Panc1 (cell line): ENCODE data around the gene FIGN. TPM values are rescaled to one million over a fixed set of nuclear protein-coding genes. Genes with fewer than 3 reads are reported as not detected.

ENCODE experiments used
- ATAC-seq: fragments of 200-7000 bp; cut with Tn5 transposase; 2 replicates; pipeline ENCODE4 v1.9.1; 2020; ENCODE audit warnings: mild to moderate bottlenecking, moderate library complexity
- BruUV-seq: library from RNA; stranded (reverse); fragments of 400-500 nt; replicated peaks from 2 replicates; lab custom pipeline; 2021; lab: Mats Ljungman, UMichigan
- CTCF ChIA-PET: fragments of 300-600 bp; sonication (Branson Sonifier 250); formaldehyde crosslinking; loops from one replicate; lab custom pipeline; 2022; ENCODE audit warnings: antibody characterized with exemption; lab: Charles Lee
- POLR2A ChIA-PET: fragments of 300-600 bp; sonication (Branson Sonifier 250); formaldehyde crosslinking; loops from one replicate; lab custom pipeline; 2022; ENCODE audit warnings: antibody characterized with exemption; lab: Charles Lee
- DNase-seq: peaks from one replicate; pipeline ENCODE4 v3.0.0-alpha.2; 2010; ENCODE audit warnings: low read depth, low spot score
- H3K27ac ChIP-seq: 2 replicates; pipeline ENCODE4 v1.5.1; 2011; ENCODE audit warnings: mild to moderate bottlenecking, low read length, inconsistent platforms
- H3K27me3 ChIP-seq: fragments of 200-500 bp; sonication (Bioruptor generic); 2 replicates; pipeline ENCODE4 v1.6.0; 2014; ENCODE audit warnings: low read length, inconsistent platforms; ENCODE audit not compliant: control insufficient read depth, insufficient read depth
- H3K36me3 ChIP-seq: fragments of 200-500 bp; sonication (Bioruptor generic); 2 replicates; pipeline ENCODE4 v1.5.1; 2014; ENCODE audit warnings: inconsistent platforms, mild to moderate bottlenecking, low read length, moderate library complexity; ENCODE audit not compliant: control insufficient read depth, insufficient read depth
- H3K4me1 ChIP-seq: 2 replicates; pipeline ENCODE4 v1.5.1; 2011; ENCODE audit warnings: inconsistent platforms, mild to moderate bottlenecking, low read length, moderate library complexity; ENCODE audit not compliant: control insufficient read depth, insufficient read depth
- H3K4me3 ChIP-seq, 2 experiments: 2 replicates each; pipeline ENCODE4 v1.5.1; 2011 to 2012; ENCODE audit warnings: low read depth in 2 of 2, low read length in 2 of 2, mild to moderate bottlenecking in 2 of 2, inconsistent platforms in 1 of 2, moderate library complexity in 1 of 2
- H3K9me3 ChIP-seq: fragments of 200-500 bp; sonication (Bioruptor generic); 2 replicates; pipeline ENCODE4 v1.5.1; 2014; ENCODE audit warnings: low read depth, mild to moderate bottlenecking, inconsistent platforms, low read length, moderate library complexity; ENCODE audit not compliant: control insufficient read depth, insufficient read depth
- CTCF ChIP-seq: fragments of 450-650 bp; IDR thresholded peaks from 2 replicates; pipeline ENCODE4 v1.5.1; 2017; ENCODE audit warnings: mild to moderate bottlenecking
- POLR2AphosphoS5 ChIP-seq: IDR thresholded peaks from 2 replicates; pipeline ENCODE4 v1.6.1; 2012; ENCODE audit warnings: mild to moderate bottlenecking, low read depth, low read length, moderate library complexity
- REST ChIP-seq, 2 experiments: IDR thresholded peaks; 2 replicates each; pipeline ENCODE4 v1.6.1; 2011 to 2012; ENCODE audit warnings: low read depth in 2 of 2, control low read depth in 1 of 2, low read length in 1 of 2, mild to moderate bottlenecking in 1 of 2, moderate library complexity in 1 of 2; ENCODE audit not compliant: insufficient read depth in 1 of 2
- SIN3A ChIP-seq: IDR thresholded peaks from 2 replicates; pipeline ENCODE4 v1.6.1; 2012; ENCODE audit warnings: low read depth, mild to moderate bottlenecking, low read length, moderate library complexity, borderline replicate concordance; ENCODE audit not compliant: insufficient read depth
- TCF7L2 ChIP-seq: IDR thresholded peaks from 2 replicates; pipeline ENCODE4 v1.6.1; 2011; ENCODE audit warnings: mild to moderate bottlenecking, low read depth, low read length, inconsistent platforms
- in situ Hi-C: cut with HindIII; loops from 2 replicates; pipeline ENCODE4 v1.10.0; 2016; ENCODE audit warnings: low sequenced_read_pairs, low pct_unique_long_range_greater_than_20kb
- intact Hi-C: fragments of 100-400 bp; cut with micrococcal nuclease; formaldehyde crosslinking; loops from one replicate; pipeline ENCODE4 v1.10.0; 2022; ENCODE audit not compliant: unreplicated experiment
- total RNA-seq: library from RNA; stranded (reverse); gene quantifications from one replicate; pipeline ENCODE4 v1.2.1, GENCODE V29; 2021; ENCODE audit not compliant: unreplicated experiment

The FIGN gene
- total RNA-seq, 1 experiment from 2014 or later, result 19.5 TPM

- DNase-seq, result no peak
- Histone ChIP-seq H3K27me3 (no peaks in the 10 kb centered on the region), H3K9me3 (no peaks in the 10 kb centered on the region), H3K4me3 (no peak overlapping the region), H3K27ac (peak overlapping the region; percentile 35; the same call in 1 of the 2 replicates), H3K36me3 (no peaks in the 10 kb centered on the region), H3K4me1 (no peaks in the 10 kb centered on the region)
- ChIA-PET POLR2A (no interaction called here), CTCF (no interaction called here)
- intact Hi-C loops (no loop called here), in situ Hi-C loops (no loop called here)
- ATAC-seq, result no peak
- no peak for TF ChIP-seq SIN3A
- TF ChIP-seq POLR2AphosphoS5, result no peak
- no peak for TF ChIP-seq TCF7L2
- TF ChIP-seq CTCF, result no peak
- no peak for TF ChIP-seq REST (IDR thresholded peaks at IDR 0.05; ENCODE audit: insufficient read depth in 1 of 2, low read depth in 2 of 2, low read length in 1 of 2)
- BruUV-seq, result no TSS peak
Observed at GRCh38 chr2:163756588-163756987, 20.8 kb upstream of the FIGN start.

- no peak overlapping the region for H3K4me3 ChIP-seq
- no peaks in the 10 kb centered on the region for H3K27me3 ChIP-seq
- POLR2A ChIA-PET, result no interaction called here
- CTCF ChIA-PET, result no interaction called here
- TF ChIP-seq CTCF, result no peak
- TF ChIP-seq REST (IDR thresholded peaks at IDR 0.05; ENCODE audit: insufficient read depth in 1 of 2, low read depth in 2 of 2, low read length in 1 of 2), result no peak
- no peak for TF ChIP-seq SIN3A
- TF ChIP-seq TCF7L2, result no peak
- TF ChIP-seq POLR2AphosphoS5, result no peak
- ATAC-seq (no peak), DNase-seq (no peak)
- H3K36me3 ChIP-seq, result no peaks in the 10 kb centered on the region
- no TSS peak for BruUV-seq
- no peaks in the 10 kb centered on the region for H3K4me1 ChIP-seq
- no peaks in the 10 kb centered on the region for H3K9me3 ChIP-seq
- intact Hi-C loops, result no loop called here
- in situ Hi-C loops, result no loop called here
- no peak overlapping the region; the same call in 1 of the 2 replicates for H3K27ac ChIP-seq
Observed at GRCh38 chr2:163755366-163755765, 19.6 kb upstream of the FIGN start.
